Fibroblast of lung (primary cell): ENCODE data around the gene XPNPEP3. TPM values are rescaled to one million over a fixed set of nuclear protein-coding genes. Genes with fewer than 3 reads are reported as not detected.

Experiments
- DNase-seq, 2 donors: peaks; one replicate each; pipeline versions ENCODE4 v3.0.0 to v3.0.0-alpha.2; 2010; ENCODE audit warnings: low read depth in 2 of 2
- H2AFZ ChIP-seq: 2 replicates; pipeline ENCODE4 v1.5.1; 2012; ENCODE audit warnings: low read length, control low read depth, inconsistent platforms
- H3K27ac ChIP-seq: 2 replicates; pipeline ENCODE4 v1.5.1; 2011; ENCODE audit warnings: low read length, control low read depth; ENCODE audit not compliant: insufficient read depth
- H3K27me3 ChIP-seq: 2 replicates; pipeline ENCODE4 v1.5.1; 2011; ENCODE audit warnings: mild to moderate bottlenecking, low read length; ENCODE audit not compliant: control insufficient read depth, insufficient read depth
- H3K36me3 ChIP-seq: 2 replicates; pipeline ENCODE4 v1.5.1; 2011; ENCODE audit warnings: low read length; ENCODE audit not compliant: control insufficient read depth, insufficient read depth
- H3K4me1 ChIP-seq: 2 replicates; pipeline ENCODE4 v1.5.1; 2011; ENCODE audit warnings: low read length; ENCODE audit not compliant: control insufficient read depth, insufficient read depth; ENCODE audit errors: extremely low read depth
- H3K4me2 ChIP-seq: 2 replicates; pipeline ENCODE4 v1.5.1; 2011; ENCODE audit warnings: low read length, control low read depth; ENCODE audit not compliant: insufficient read depth; ENCODE audit errors: extremely low read depth
- H3K4me3 ChIP-seq, 4 experiments: fragments of 200-600 bp in 1 of 4; sonication (generic) in 1 of 4; replicated peaks in 1 of 4; 2 replicates each; pipeline ENCODE4 v1.5.1; 2011 to 2016; ENCODE audit warnings: low read length in 4 of 4, low read depth in 3 of 4, mild to moderate bottlenecking in 3 of 4, control low read depth in 2 of 4, inconsistent platforms in 1 of 4, mixed read lengths in 1 of 4; ENCODE audit not compliant: insufficient read depth in 1 of 4; ENCODE audit errors: control extremely low read depth in 1 of 4
- H3K79me2 ChIP-seq: 2 replicates; pipeline ENCODE4 v1.5.1; 2012; ENCODE audit warnings: mild to moderate bottlenecking, low read length, inconsistent platforms; ENCODE audit not compliant: control insufficient read depth, insufficient read depth
- H3K9ac ChIP-seq: 2 replicates; pipeline ENCODE4 v1.5.1; 2011; ENCODE audit warnings: mild to moderate bottlenecking, low read length, control low read depth; ENCODE audit not compliant: insufficient read depth
- H3K9me3 ChIP-seq: 2 replicates; pipeline ENCODE4 v1.5.1; 2012; ENCODE audit warnings: low read depth, low read length; ENCODE audit not compliant: control insufficient read depth, insufficient read depth
- H4K20me1 ChIP-seq: 2 replicates; pipeline ENCODE4 v1.5.1; 2011; ENCODE audit warnings: low read length; ENCODE audit not compliant: control insufficient read depth, insufficient read depth; ENCODE audit errors: extremely low read depth
- CTCF ChIP-seq, 2 donors: IDR thresholded peaks in 1 of 2; conservative IDR thresholded peaks in 1 of 2; 1 replicate in 1 of 2; 2 replicates in 1 of 2; pipeline ENCODE4 v1.5.1; 2011 to 2012; ENCODE audit warnings: low read length in 2 of 2, control low read depth in 1 of 2, inconsistent platforms in 1 of 2, low read depth in 1 of 2, mild to moderate bottlenecking in 1 of 2
- EZH2 ChIP-seq: IDR thresholded peaks from 2 replicates; pipeline ENCODE4 v1.5.1; 2012; ENCODE audit warnings: low read length, control low read depth, mild to moderate bottlenecking; ENCODE audit errors: missing control alignments
- polyA plus RNA-seq, 2 donors: library from polyadenylated mRNA; depleted of rRNA in 1 of 2; stranded (reverse) in 1 of 2; unstranded in 1 of 2; fragments of >200 nt; gene quantifications; 2 replicates each; pipeline ENCODE4 v1.2.1, GENCODE V29; 2011 to 2012; ENCODE audit warnings: missing spikeins in 1 of 2
- total RNA-seq: library from RNA; depleted of rRNA; stranded (reverse); fragments of >200 nt; gene quantifications from 2 replicates; pipeline ENCODE4 v1.2.1, GENCODE V29; 2014

The XPNPEP3 gene
- total and polyA plus RNA-seq, 2 donors (not counting 1 experiment from before 2014, with no cell fraction given) = 9.1 to 15.2 TPM

GRCh38 chr22:40954113-40954512, 97.2 kb downstream of the XPNPEP3 start:
- TF ChIP-seq CTCF (conservative IDR thresholded peaks at IDR 0.05 in 1 of 2, IDR thresholded peaks at IDR 0.05 in 1 of 2; ENCODE audit: low read depth in 1 of 2, low read length in 2 of 2) = no peak
- TF ChIP-seq EZH2 = no peak

GRCh38 chr22:40955571-40955970, 98.6 kb downstream of the XPNPEP3 start:
- H3K27me3 ChIP-seq = no peaks in the 10 kb centered on the region
- no peak overlapping the region for H3K9ac ChIP-seq
- no peak overlapping the region for H3K4me2 ChIP-seq
- no peak for TF ChIP-seq CTCF (conservative IDR thresholded peaks at IDR 0.05 in 1 of 2, IDR thresholded peaks at IDR 0.05 in 1 of 2; ENCODE audit: low read depth in 1 of 2, low read length in 2 of 2)
- TF ChIP-seq EZH2 = no peak
- no peaks in the 10 kb centered on the region for H3K9me3 ChIP-seq
- no peaks in the 10 kb centered on the region for H4K20me1 ChIP-seq
- H3K36me3 ChIP-seq = peaks cover 4% of the 10 kb centered on the region
- H3K4me3 ChIP-seq = no peak overlapping the region
- peaks cover 65% of the 10 kb centered on the region for H3K79me2 ChIP-seq
- DNase-seq = peak; percentile 22 to 42
- peaks cover under 1% of the 10 kb centered on the region for H3K4me1 ChIP-seq
- H2AFZ ChIP-seq = no peak overlapping the region
- no peak overlapping the region for H3K27ac ChIP-seq

More at GRCh38 chr22:40954113-40954512, 97.2 kb downstream of the XPNPEP3 start:
- Histone ChIP-seq H3K4me1 (peaks cover 3% of the 10 kb centered on the region), H2AFZ (no peak overlapping the region), H3K9me3 (no peaks in the 10 kb centered on the region), H3K79me2 (peaks cover 56% of the 10 kb centered on the region), H3K4me2 (no peak overlapping the region), H3K9ac (no peak overlapping the region), H3K27me3 (no peaks in the 10 kb centered on the region), H3K27ac (no peak overlapping the region), H3K36me3 (peaks cover 3% of the 10 kb centered on the region), H4K20me1 (no peaks in the 10 kb centered on the region), H3K4me3 (no peak overlapping the region)
- no peak for DNase-seq

- no peaks in the 10 kb centered on the region for H3K4me1 ChIP-seq
- no peak overlapping the region for H3K9ac ChIP-seq
- peaks cover 62% of the 10 kb centered on the region for H3K79me2 ChIP-seq
- no peak overlapping the region for H3K4me3 ChIP-seq
- no peaks in the 10 kb centered on the region for H3K9me3 ChIP-seq
- no peaks in the 10 kb centered on the region for H4K20me1 ChIP-seq
- H3K27me3 ChIP-seq = no peaks in the 10 kb centered on the region
- H3K27ac ChIP-seq = no peak overlapping the region
- TF ChIP-seq EZH2 = no peak
- no peak for TF ChIP-seq CTCF (conservative IDR thresholded peaks at IDR 0.05 in 1 of 2, IDR thresholded peaks at IDR 0.05 in 1 of 2; ENCODE audit: low read depth in 1 of 2, low read length in 2 of 2)
- no peak overlapping the region for H3K4me2 ChIP-seq
- H3K36me3 ChIP-seq = peaks cover 4% of the 10 kb centered on the region
- no peak for DNase-seq
- H2AFZ ChIP-seq = no peak overlapping the region
Observed at GRCh38 chr22:40957601-40958000, 100.7 kb downstream of the XPNPEP3 start.
